GM19193 (cell line): ENCODE data around the gene ACSL5.

Experiments
- POLR2A ChIP-seq: IDR thresholded peaks from 4 replicates; pipeline ENCODE4 v1.6.1; 2011; ENCODE audit not compliant: insufficient read depth, insufficient read length; ENCODE audit errors: extremely low read depth

Gene ACSL5

DNA sequence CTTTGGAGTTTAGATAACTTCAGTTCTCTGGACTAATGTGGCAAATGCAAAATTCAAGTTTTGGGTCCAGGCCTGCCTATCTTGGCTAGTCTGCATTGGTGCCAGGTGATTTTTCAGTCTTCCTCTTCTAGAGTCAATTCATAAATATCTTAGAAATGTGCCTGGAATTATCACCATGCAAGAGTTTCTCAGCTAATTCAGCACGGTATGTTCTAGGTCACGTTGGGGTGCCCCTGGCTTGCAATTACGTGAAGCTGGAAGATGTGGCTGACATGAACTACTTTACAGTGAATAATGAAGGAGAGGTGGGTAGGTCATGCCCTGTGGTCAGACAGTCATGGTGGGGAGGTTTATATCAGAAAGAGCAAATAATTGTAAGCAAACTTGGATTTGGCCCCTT lies 47.8 kb downstream of the ACSL5 start:
- TF ChIP-seq POLR2A = no peak

DNA sequence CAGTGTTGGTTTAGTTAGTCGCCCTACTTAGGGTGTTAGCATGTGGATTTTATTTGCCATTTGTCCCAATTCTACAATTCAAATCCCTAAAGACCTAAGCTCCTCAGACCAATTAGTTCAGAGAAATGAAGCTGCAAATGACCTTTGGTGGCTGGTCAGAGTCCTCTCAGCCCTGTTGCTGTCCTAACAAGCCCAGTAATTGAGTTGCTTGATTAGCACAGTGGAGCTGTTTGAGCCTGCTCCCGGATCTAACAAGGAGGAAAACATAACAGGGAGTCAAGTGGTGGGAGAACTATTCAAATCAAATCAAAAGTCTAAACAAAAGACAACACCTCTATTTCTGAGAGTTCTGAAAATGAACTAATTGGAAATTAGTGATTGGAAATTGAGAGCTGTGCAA lies 50.7 kb downstream of the ACSL5 start:
- TF ChIP-seq POLR2A = no peak

DNA sequence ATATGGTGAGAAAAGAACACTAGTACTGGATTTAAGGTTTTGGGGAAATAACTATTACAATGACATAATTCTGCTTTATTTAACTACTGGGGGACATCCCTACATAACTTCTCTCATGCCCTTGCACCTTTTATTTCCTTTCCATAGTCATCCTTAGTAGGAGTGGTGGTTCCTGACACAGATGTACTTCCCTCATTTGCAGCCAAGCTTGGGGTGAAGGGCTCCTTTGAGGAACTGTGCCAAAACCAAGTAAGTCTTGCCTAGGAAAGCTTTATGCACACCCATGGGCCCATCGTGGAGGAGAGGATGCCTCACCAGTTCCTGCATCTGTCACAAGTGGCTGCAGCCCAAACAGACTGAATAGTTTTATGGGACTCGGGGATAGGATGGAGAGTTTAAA lies 52.2 kb downstream of the ACSL5 start:
- TF ChIP-seq POLR2A = no peak

DNA sequence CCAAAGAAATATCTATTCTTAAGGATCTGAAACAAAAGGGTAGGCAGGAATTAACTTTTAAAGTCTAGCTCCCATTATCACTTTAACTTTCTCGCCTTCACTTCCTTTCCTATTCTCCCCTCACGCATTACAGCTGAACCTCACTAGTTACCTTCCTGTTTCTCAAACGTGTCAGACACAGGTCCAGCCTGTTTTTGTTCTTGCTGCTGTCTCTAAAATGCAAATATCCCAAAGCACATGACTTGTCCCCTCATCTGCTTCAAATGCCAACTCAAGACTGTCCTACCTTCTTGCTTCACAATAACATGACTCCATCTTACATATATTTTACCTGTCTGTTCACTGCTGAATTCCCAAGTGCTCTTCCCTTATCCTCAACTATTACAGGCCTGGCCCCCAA lies 55.2 kb downstream of the ACSL5 start:
- no peak for TF ChIP-seq POLR2A

GRCh38 chr10:112429654-112430230 lies 55.8 kb downstream of the ACSL5 start:
- no peak for TF ChIP-seq POLR2A

GRCh38 chr10:112433136-112433535 lies 59.2 kb downstream of the ACSL5 start:
- TF ChIP-seq POLR2A = no peak

DNA sequence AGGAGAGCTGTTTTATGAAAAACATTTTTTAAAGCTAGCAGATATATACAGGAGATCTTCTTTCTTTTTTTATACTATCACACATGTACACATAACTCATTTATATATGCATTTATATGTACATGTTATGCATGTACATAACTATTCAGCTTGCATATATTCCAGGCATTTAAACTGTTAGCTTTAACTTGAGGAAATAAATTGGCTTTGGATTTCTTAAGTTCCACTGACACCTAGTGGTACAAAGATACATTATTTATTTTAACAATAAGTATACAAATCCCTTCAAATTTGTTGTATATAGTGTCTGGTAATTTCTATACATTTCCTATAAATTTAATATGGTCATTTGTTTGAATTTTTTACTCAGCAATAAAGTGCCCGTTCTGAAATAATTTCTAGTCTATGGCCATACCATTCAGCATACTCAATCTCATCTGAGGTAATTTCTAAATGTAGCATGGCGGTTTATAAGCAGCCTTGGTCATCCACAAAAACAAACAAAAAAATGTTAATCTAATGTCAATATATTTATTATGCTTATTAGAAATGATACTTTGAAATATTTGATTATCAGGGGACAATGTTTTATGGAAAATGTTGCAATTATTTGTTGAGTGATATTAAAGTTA lies 61.2 kb downstream of the ACSL5 start:
- no peak for TF ChIP-seq POLR2A

GRCh38 chr10:112438356-112438755 lies 64.4 kb downstream of the ACSL5 start:
- TF ChIP-seq POLR2A = no peak

GRCh38 chr10:112441520-112441919 lies 67.6 kb downstream of the ACSL5 start:
- no peak for TF ChIP-seq POLR2A

DNA sequence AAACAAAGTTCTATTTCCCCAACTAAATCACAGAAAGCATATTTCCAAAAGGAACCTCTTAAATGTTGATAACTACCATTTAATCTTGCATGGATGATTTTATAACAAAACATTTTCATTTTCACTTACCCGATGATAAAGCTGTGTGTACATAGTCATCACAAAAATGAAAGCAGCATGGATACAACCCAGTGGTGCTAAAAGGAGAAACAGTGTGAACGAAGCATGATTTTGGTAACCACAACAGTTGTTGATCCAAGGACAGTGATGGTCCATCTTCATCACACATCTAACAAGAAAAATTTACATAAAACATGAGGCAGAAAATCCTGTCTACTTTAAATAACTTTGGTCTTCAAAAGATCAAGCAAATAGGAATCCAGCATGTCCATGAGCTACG lies 68.1 kb downstream of the ACSL5 start:
- TF ChIP-seq POLR2A = no peak

DNA sequence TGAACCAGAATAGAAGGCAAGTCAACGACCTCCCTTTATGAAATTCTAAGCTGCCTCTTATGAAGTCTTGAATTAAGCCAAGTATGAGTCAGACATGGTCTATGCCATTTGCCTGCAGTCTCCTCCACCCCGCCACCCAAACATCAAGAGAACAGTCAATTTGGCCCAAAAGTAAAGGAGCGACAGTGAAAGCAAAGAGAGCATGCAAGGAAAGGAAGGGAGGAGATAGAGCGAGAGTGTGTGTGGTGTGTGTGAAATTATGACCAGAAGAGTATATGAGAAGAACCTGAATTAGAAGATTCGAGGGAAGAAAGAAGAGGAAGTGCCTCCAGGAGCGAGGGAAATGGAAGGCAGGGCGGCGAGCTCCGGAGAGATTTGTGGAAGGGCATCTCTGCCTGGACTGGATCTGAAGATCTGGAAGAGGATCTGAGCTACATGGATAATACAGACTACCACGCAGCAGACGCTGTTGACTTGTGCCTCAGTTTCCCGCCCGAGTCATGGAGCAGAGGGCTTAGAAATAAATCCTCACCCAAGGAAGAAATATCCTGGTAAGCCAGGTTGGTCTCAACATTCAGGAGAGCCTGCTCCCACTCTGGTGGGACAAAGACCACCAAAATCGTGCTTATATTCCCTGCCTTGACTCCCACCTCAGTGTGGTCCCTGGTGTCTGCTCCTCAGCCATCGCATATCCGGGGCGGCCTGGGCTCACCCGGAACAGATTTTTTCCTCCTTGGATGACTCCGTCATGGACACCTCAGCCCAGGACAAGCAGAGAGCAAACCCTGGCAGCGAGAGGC lies 72.3 kb downstream of the ACSL5 start:
- no peak for TF ChIP-seq POLR2A

- peak; percentile 94 for TF ChIP-seq POLR2A
These were observed 73.1 kb downstream of the ACSL5 start, which contains the start of the genes VTI1A and ZDHHC6 for GRCh38 chr10:112446855-112447619. VTI1A (plus strand) TSS chr10:112447215; CDS start chr10:112447374, 159 bp downstream. ZDHHC6 (minus strand) TSS chr10:112446914; CDS start chr10:112445436, 1,478 bp downstream.

DNA sequence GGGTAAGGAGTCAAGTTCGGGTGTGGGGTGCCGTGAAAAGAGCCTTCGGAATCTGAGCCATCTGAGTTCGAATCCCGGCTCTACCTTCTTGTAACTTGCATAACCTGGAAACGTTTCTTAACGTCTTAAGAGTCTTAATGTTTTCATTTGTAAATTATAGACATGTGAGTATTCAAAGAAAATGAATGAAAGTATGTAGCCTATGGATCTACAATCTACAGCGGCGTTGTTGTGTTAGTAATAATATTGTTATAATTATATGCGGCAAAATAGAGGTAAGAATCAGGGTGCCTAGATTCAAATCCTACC lies 73.7 kb downstream of the ACSL5 start:
- no peak for TF ChIP-seq POLR2A

DNA sequence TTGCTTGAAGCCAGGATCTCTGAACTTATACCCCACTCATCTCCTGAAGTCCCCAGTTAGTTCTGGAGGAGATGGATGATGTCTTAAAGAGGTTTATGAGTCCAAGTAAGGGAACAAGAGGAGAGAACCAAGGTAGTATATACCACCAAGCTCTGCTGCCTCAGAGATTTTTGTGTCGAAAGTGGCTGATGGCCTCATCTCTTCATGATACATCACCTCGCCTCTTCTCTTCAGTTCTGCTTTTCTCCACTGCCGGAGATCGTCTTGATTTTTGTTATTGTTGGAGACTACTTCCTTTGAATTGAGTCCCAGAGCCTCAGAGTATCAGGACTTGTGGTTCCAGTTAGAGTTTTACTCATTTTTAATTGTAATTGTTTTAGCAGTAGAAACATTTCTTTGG lies 75.0 kb downstream of the ACSL5 start:
- no peak for TF ChIP-seq POLR2A
